Astrocyte of the spinal cord (primary cell): ENCODE results near the gene TULP4.

Source experiments
- DNase-seq: peaks from one replicate; pipeline ENCODE4 v3.0.0; 2011; ENCODE audit warnings: low read depth, low spot score
- H3K4me3 ChIP-seq: 2 replicates; pipeline ENCODE4 v1.5.1; 2011; ENCODE audit warnings: low read depth, mild to moderate bottlenecking, low read length, moderate library complexity
- in situ Hi-C: cut with HindIII; loops from 2 replicates; pipeline ENCODE4 v1.10.0; 2017; ENCODE audit warnings: low sequenced_read_pairs
- TF ChIP-seq, protein P1 (sequence below): IDR thresholded peaks from 2 replicates; pipeline ENCODE4 v1.5.1; 2012; ENCODE audit warnings: low read depth, mild to moderate bottlenecking, low read length, inconsistent platforms

Gene TULP4

DNA sequence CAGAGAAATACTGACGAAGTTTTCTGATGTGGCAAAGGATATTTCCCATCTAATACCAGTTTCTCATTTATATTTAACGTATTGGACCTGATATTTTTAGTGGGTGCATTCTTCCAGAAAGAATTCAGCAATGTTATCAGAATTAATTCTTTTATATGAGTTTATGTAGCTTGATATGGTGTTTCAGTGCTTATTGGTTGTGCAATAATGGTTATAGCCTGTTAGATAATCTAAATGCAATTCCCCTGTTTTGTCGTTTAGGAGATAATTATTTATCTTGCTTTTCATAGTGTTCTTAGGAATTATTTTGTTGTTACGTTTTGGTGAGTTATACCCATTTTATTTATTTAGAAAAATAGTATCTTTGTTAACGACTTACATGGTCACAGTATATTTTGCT is 196.2 kb downstream of the TULP4 start:
- in situ Hi-C loops: no loop called here
- H3K4me3 ChIP-seq: no peak overlapping the region
- no peak for DNase-seq
- TF ChIP-seq, protein P1, sequence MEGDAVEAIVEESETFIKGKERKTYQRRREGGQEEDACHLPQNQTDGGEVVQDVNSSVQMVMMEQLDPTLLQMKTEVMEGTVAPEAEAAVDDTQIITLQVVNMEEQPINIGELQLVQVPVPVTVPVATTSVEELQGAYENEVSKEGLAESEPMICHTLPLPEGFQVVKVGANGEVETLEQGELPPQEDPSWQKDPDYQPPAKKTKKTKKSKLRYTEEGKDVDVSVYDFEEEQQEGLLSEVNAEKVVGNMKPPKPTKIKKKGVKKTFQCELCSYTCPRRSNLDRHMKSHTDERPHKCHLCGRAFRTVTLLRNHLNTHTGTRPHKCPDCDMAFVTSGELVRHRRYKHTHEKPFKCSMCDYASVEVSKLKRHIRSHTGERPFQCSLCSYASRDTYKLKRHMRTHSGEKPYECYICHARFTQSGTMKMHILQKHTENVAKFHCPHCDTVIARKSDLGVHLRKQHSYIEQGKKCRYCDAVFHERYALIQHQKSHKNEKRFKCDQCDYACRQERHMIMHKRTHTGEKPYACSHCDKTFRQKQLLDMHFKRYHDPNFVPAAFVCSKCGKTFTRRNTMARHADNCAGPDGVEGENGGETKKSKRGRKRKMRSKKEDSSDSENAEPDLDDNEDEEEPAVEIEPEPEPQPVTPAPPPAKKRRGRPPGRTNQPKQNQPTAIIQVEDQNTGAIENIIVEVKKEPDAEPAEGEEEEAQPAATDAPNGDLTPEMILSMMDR: no peak

- DNase-seq: no peak
- H3K4me3 ChIP-seq: no peak overlapping the region
- TF ChIP-seq, protein P1: no peak
- in situ Hi-C loops: no loop called here
Observed at GRCh38 chr6:158509465-158509864, 197.2 kb downstream of the TULP4 start.

DNA sequence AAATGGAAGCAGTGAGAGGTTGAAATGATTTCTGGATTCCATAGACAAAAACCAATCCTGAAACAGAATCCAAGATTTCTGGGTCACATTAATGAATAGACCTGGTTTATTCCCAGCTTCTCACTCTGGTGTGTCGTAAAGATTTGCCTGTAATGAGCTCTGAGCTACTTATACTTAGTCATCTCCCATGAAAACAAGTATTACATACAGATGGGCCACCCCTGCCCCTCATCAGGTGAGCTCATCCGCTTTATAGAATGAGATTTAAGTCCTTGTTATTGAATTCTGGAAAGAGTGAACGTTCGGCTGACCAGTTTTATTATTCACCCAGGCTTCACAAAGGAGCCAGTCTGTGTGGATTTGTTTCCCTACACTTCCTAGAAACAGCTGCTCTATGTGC is 200.5 kb downstream of the TULP4 start:
- H3K4me3 ChIP-seq: no peak overlapping the region
- in situ Hi-C loops: no loop called here
- no peak for DNase-seq
- TF ChIP-seq, protein P1: no peak

- in situ Hi-C loops: no loop called here
- no peak for DNase-seq
- no peak overlapping the region for H3K4me3 ChIP-seq
- TF ChIP-seq, protein P1: no peak
Observed at GRCh38 chr6:158514176-158514575, 201.9 kb downstream of the TULP4 start.

DNA sequence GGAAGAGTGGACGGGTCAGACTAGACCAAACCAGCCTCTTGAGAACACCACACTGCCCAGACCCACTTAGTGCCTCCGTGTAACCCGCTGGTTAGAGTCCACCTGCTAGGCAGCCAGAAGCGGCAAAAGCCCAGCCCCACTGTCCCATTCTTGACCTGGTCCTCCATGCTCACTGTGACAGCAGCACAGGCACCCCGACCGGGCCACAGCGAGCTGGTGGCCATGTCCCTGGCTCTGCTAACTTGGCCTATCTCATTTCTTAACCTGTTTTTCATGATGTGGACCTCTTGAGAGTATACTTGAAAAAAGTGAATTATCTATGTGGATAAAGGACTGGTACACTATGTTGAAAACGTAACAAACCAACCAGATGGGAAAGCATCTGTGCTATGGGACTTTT is 202.7 kb downstream of the TULP4 start:
- TF ChIP-seq, protein P1: no peak
- in situ Hi-C loops: no loop called here
- H3K4me3 ChIP-seq: no peak overlapping the region
- no peak for DNase-seq

- in situ Hi-C loops: no loop called here
- H3K4me3 ChIP-seq: no peak overlapping the region
- DNase-seq: no peak
- TF ChIP-seq, protein P1: no peak
Observed at GRCh38 chr6:158516098-158516497, 203.8 kb downstream of the TULP4 start.

- no peak overlapping the region for H3K4me3 ChIP-seq
- in situ Hi-C loops: no loop called here
- no peak for DNase-seq
- TF ChIP-seq, protein P1: no peak
Observed at GRCh38 chr6:158517038-158517437, 204.8 kb downstream of the TULP4 start.
